ENCODE measurements around the gene FMN2. TPM values are rescaled to one million over a fixed set of nuclear protein-coding genes. Genes with fewer than 3 reads are reported as not detected.
A peak's percentile ranks its signal among the peaks of the same experiment; 100 is the strongest.

The FMN2 gene
- total and polyA plus RNA-seq, 4 donors = 0.14 to 2.7 (median 1.2) TPM

DNA sequence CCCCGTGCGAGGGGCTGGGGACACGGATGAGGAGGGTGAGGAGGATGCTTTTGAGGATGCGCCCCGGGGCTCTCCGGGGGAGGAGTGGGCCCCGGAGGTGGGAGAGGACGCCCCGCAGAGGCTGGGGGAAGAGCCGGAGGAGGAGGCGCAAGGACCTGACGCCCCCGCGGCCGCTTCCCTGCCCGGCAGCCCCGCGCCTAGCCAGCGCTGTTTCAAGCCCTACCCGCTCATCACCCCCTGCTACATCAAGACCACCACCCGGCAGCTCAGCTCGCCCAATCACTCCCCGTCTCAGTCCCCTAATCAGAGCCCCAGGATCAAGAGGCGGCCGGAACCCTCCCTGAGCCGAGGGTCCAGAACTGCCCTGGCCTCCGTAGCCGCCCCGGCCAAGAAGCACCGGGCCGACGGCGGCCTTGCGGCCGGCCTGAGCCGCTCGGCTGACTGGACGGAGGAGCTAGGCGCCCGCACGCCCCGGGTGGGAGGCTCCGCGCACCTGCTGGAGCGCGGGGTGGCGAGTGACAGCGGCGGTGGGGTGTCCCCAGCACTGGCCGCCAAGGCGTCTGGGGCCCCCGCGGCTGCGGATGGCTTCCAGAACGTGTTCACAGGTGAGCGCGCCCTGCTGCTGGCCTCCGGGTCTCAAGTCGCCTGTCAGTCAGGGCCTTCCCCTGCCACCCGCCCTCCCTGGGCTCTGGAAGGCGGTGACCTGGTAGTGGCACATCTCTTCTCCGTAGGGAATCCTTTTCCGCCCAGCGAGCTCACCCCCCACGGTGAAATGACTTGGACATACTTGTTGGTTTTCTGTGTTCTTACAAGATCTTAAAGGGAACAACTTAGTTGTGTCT lies 1.7 kb downstream of the FMN2 start:
- no peak for ATAC-seq (ENCODE audit: insufficient read depth, low FRiP score)
- DNase-seq = peak in 1 of 3 donors; percentile 16
- peaks cover 0 to 14% (median 3%) of the 10 kb centered on the region in 5 donors for H3K4me1 ChIP-seq (ENCODE audit: control insufficient read depth in 5 of 5, insufficient read depth in 5 of 5, low read length in 5 of 5)
- no peak overlapping the region for H3K4me3 ChIP-seq
- peaks cover 0 to 4% (median 0%) of the 10 kb centered on the region in 4 donors for H3K9me3 ChIP-seq (ENCODE audit: control insufficient read depth in 4 of 4, insufficient read depth in 3 of 4, low read length in 3 of 4)
- H3K27ac ChIP-seq (ENCODE audit: low read depth in 1 of 2, low read length in 1 of 2) = no peak overlapping the region
- 10% methylated on average over 38 to 65 of the region's 65 CpGs for WGBS, 2 donors
- no peaks in the 10 kb centered on the region for H3K36me3 ChIP-seq (ENCODE audit: control insufficient read depth in 4 of 4, insufficient read depth in 4 of 4, low read length in 4 of 4)
- H3K9ac ChIP-seq (ENCODE audit: insufficient read depth in 1 of 2, low read length in 2 of 2) = no peak overlapping the region
- H3K27me3 ChIP-seq (ENCODE audit: control insufficient read depth in 3 of 3, insufficient read depth in 3 of 3, low read length in 2 of 3) = peaks cover 4 to 54% (median 44%) of the 10 kb centered on the region in 3 donors
- TF ChIP-seq, protein P1, sequence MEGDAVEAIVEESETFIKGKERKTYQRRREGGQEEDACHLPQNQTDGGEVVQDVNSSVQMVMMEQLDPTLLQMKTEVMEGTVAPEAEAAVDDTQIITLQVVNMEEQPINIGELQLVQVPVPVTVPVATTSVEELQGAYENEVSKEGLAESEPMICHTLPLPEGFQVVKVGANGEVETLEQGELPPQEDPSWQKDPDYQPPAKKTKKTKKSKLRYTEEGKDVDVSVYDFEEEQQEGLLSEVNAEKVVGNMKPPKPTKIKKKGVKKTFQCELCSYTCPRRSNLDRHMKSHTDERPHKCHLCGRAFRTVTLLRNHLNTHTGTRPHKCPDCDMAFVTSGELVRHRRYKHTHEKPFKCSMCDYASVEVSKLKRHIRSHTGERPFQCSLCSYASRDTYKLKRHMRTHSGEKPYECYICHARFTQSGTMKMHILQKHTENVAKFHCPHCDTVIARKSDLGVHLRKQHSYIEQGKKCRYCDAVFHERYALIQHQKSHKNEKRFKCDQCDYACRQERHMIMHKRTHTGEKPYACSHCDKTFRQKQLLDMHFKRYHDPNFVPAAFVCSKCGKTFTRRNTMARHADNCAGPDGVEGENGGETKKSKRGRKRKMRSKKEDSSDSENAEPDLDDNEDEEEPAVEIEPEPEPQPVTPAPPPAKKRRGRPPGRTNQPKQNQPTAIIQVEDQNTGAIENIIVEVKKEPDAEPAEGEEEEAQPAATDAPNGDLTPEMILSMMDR (IDR thresholded peaks at IDR 0.05; ENCODE audit: control extremely low read depth, extremely low read depth) = no peak

DNA sequence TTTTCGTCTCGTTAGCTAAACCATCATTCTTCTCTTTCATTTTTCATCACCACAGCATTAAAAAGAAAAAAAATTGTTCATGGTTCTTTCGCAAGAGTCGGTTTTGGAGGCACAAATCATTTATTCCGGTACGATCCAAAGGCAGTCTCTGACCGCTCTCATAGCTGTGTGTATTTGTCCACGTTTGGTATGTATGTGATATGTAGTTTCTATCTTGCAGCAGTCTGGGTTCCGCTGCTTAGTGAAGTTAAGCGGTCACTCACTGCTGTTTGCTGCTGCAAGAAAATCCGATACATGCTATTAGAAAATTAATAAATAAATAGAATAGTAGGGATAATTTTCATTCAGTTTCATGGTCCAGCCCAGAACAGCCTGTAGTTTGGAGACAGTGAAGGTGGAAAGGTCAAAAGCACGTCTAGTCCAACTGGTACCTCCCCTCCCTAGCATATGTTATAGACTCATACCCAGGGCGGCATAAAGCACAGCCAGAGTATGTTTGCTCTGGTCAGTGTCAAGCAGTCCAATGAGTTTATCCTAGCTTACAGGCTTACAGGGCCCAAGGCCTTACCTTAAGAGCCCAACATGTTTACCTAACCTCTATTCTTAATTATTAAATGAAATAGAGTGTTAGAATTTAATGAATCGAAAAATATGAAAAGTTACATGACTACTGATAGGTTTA lies 2.5 kb downstream of the FMN2 start:
- DNase-seq (no peak), ATAC-seq (ENCODE audit: insufficient read depth, low FRiP score) (no peak)
- 90 to 91% methylated on average over 14 of the region's 14 CpGs for WGBS, 2 donors
- Histone ChIP-seq H3K9ac (ENCODE audit: insufficient read depth in 1 of 2, low read length in 2 of 2) (no peak overlapping the region), H3K4me1 (ENCODE audit: control insufficient read depth in 5 of 5, insufficient read depth in 5 of 5, low read length in 5 of 5) (peaks cover 0 to 14% (median 3%) of the 10 kb centered on the region in 5 donors), H3K27me3 (ENCODE audit: control insufficient read depth in 3 of 3, insufficient read depth in 3 of 3, low read length in 2 of 3) (peaks cover 4 to 53% (median 40%) of the 10 kb centered on the region in 3 donors), H3K9me3 (ENCODE audit: control insufficient read depth in 4 of 4, insufficient read depth in 3 of 4, low read length in 3 of 4) (peaks cover 0 to 4% (median 0%) of the 10 kb centered on the region in 4 donors), H3K36me3 (ENCODE audit: control insufficient read depth in 4 of 4, insufficient read depth in 4 of 4, low read length in 4 of 4) (no peaks in the 10 kb centered on the region), H3K27ac (ENCODE audit: low read depth in 1 of 2, low read length in 1 of 2) (no peak overlapping the region), H3K4me3 (no peak overlapping the region)
- TF ChIP-seq, protein P1 (IDR thresholded peaks at IDR 0.05; ENCODE audit: control extremely low read depth, extremely low read depth) = no peak

DNA sequence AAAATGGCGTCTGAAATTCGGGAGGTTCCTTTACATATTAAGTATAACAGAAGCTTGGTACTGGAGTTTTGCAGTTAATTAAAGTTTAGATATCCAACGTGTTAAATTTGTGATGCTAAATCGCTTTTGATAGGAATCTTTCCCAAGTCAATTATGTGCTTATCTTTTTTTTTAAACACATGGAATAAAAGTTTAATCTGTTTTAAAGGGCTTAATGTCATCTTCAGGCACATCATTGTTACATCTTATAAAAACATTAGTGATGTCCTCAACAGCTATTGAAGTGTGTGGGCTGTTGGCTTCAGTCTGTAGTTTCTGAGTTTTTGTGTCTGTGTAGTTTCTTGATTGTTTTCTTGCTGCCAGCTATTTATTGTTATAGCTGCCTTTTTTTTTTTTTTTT lies 5.3 kb downstream of the FMN2 start:
- 76 to 79% methylated on average over 4 of the region's 4 CpGs for WGBS, 2 donors
- ATAC-seq (ENCODE audit: insufficient read depth, low FRiP score) (no peak), DNase-seq (peak in 2 of 3 donors; percentile 74 to 83)
- Histone ChIP-seq H3K4me3 (no peak overlapping the region), H3K9me3 (ENCODE audit: control insufficient read depth in 4 of 4, insufficient read depth in 3 of 4, low read length in 3 of 4) (peaks cover 0 to 3% (median 0%) of the 10 kb centered on the region in 4 donors), H3K27me3 (ENCODE audit: control insufficient read depth in 3 of 3, insufficient read depth in 3 of 3, low read length in 2 of 3) (peaks cover 4 to 39% (median 21%) of the 10 kb centered on the region in 3 donors), H3K27ac (ENCODE audit: low read depth in 1 of 2, low read length in 1 of 2) (no peak overlapping the region), H3K36me3 (ENCODE audit: control insufficient read depth in 4 of 4, insufficient read depth in 4 of 4, low read length in 4 of 4) (no peaks in the 10 kb centered on the region), H3K4me1 (ENCODE audit: control insufficient read depth in 5 of 5, insufficient read depth in 5 of 5, low read length in 5 of 5) (peaks cover 0 to 12% (median 3%) of the 10 kb centered on the region in 5 donors), H3K9ac (ENCODE audit: insufficient read depth in 1 of 2, low read length in 2 of 2) (no peak overlapping the region)
- TF ChIP-seq, protein P1 (IDR thresholded peaks at IDR 0.05; ENCODE audit: control extremely low read depth, extremely low read depth) = no peak
